ENCODE results near the gene DNAI4.

DNAI4 gene

GRCh38 chr1:66853379-66853778 lies 71.3 kb downstream of the DNAI4 start:
- no peak for DNase-seq (ENCODE audit: low spot score)
- Histone ChIP-seq H3K36me3 (ENCODE audit: low read depth) (no peaks in the 10 kb centered on the region), H3K9me3 (ENCODE audit: severe bottlenecking) (no peaks in the 10 kb centered on the region), H3K4me3 (ENCODE audit: severe bottlenecking) (no peak overlapping the region), H3K27ac (ENCODE audit: poor library complexity, severe bottlenecking) (no peak overlapping the region), H3K4me1 (ENCODE audit: insufficient read depth, poor library complexity, severe bottlenecking) (no peaks in the 10 kb centered on the region), H3K27me3 (ENCODE audit: insufficient read depth, poor library complexity, severe bottlenecking) (no peaks in the 10 kb centered on the region)
- ATAC-seq (ENCODE audit: low read depth), result no peak
- TF ChIP-seq CTCF (IDR thresholded peaks at IDR 0.05; ENCODE audit: poor library complexity, severe bottlenecking), result no peak

GRCh38 chr1:66852870-66853269 lies 71.8 kb downstream of the DNAI4 start:
- Histone ChIP-seq H3K36me3 (ENCODE audit: low read depth) (no peaks in the 10 kb centered on the region), H3K27me3 (ENCODE audit: insufficient read depth, poor library complexity, severe bottlenecking) (no peaks in the 10 kb centered on the region), H3K4me3 (ENCODE audit: severe bottlenecking) (no peak overlapping the region), H3K4me1 (ENCODE audit: insufficient read depth, poor library complexity, severe bottlenecking) (no peaks in the 10 kb centered on the region), H3K9me3 (ENCODE audit: severe bottlenecking) (no peaks in the 10 kb centered on the region), H3K27ac (ENCODE audit: poor library complexity, severe bottlenecking) (no peak overlapping the region)
- no peak for TF ChIP-seq CTCF (IDR thresholded peaks at IDR 0.05; ENCODE audit: poor library complexity, severe bottlenecking)
- ATAC-seq (ENCODE audit: low read depth) (no peak), DNase-seq (ENCODE audit: low spot score) (no peak)

GRCh38 chr1:66850989-66851388 lies 73.7 kb downstream of the DNAI4 start:
- TF ChIP-seq CTCF (IDR thresholded peaks at IDR 0.05; ENCODE audit: poor library complexity, severe bottlenecking), result no peak
- Histone ChIP-seq H3K27ac (ENCODE audit: poor library complexity, severe bottlenecking) (no peak overlapping the region), H3K27me3 (ENCODE audit: insufficient read depth, poor library complexity, severe bottlenecking) (no peaks in the 10 kb centered on the region), H3K4me1 (ENCODE audit: insufficient read depth, poor library complexity, severe bottlenecking) (no peaks in the 10 kb centered on the region), H3K9me3 (ENCODE audit: severe bottlenecking) (no peaks in the 10 kb centered on the region), H3K4me3 (ENCODE audit: severe bottlenecking) (no peak overlapping the region), H3K36me3 (ENCODE audit: low read depth) (no peaks in the 10 kb centered on the region)
- DNase-seq (ENCODE audit: low spot score) (no peak), ATAC-seq (ENCODE audit: low read depth) (no peak)

GRCh38 chr1:66848193-66848592 lies 76.5 kb downstream of the DNAI4 start:
- no peaks in the 10 kb centered on the region for H3K36me3 ChIP-seq (ENCODE audit: low read depth)
- TF ChIP-seq CTCF (IDR thresholded peaks at IDR 0.05; ENCODE audit: poor library complexity, severe bottlenecking), result no peak
- H3K4me1 ChIP-seq (ENCODE audit: insufficient read depth, poor library complexity, severe bottlenecking), result no peaks in the 10 kb centered on the region
- no peak overlapping the region for H3K4me3 ChIP-seq (ENCODE audit: severe bottlenecking)
- DNase-seq (ENCODE audit: low spot score) (no peak), ATAC-seq (ENCODE audit: low read depth) (no peak)
- no peak overlapping the region for H3K27ac ChIP-seq (ENCODE audit: poor library complexity, severe bottlenecking)
- H3K9me3 ChIP-seq (ENCODE audit: severe bottlenecking), result no peaks in the 10 kb centered on the region
- no peaks in the 10 kb centered on the region for H3K27me3 ChIP-seq (ENCODE audit: insufficient read depth, poor library complexity, severe bottlenecking)

- no peak for DNase-seq (ENCODE audit: low spot score)
- no peak for ATAC-seq (ENCODE audit: low read depth)
Measured at GRCh38 chr1:66840929-66841328, 83.7 kb downstream of the DNAI4 start.

More at GRCh38 chr1:66840929-66841328, 83.7 kb downstream of the DNAI4 start:
- Histone ChIP-seq H3K4me3 (ENCODE audit: severe bottlenecking) (no peak overlapping the region), H3K9me3 (ENCODE audit: severe bottlenecking) (no peaks in the 10 kb centered on the region), H3K4me1 (ENCODE audit: insufficient read depth, poor library complexity, severe bottlenecking) (no peaks in the 10 kb centered on the region), H3K27me3 (ENCODE audit: insufficient read depth, poor library complexity, severe bottlenecking) (no peaks in the 10 kb centered on the region), H3K27ac (ENCODE audit: poor library complexity, severe bottlenecking) (no peak overlapping the region), H3K36me3 (ENCODE audit: low read depth) (no peaks in the 10 kb centered on the region)
- no peak for TF ChIP-seq CTCF (IDR thresholded peaks at IDR 0.05; ENCODE audit: poor library complexity, severe bottlenecking)

Measured in RWPE2 (cell line).